HG03558 (cell line): ENCODE results near the gene UBE2V1.
A peak's percentile ranks its signal among the peaks of the same experiment; 100 is the strongest.
"Not testable (repeated sequence)": the region's sequence is repeated elsewhere in the genome, so short reads cannot be mapped to it uniquely, and the experiment has no call there.

Experiments used
- ATAC-seq: cut with Tn5 transposase; IDR thresholded peaks from one replicate; pipeline ENCODE4 v1.9.1; 2021; ENCODE audit warnings: moderate number of reproducible peaks; ENCODE audit not compliant: unreplicated experiment; ENCODE audit errors: extremely low read depth

UBE2V1 gene

DNA sequence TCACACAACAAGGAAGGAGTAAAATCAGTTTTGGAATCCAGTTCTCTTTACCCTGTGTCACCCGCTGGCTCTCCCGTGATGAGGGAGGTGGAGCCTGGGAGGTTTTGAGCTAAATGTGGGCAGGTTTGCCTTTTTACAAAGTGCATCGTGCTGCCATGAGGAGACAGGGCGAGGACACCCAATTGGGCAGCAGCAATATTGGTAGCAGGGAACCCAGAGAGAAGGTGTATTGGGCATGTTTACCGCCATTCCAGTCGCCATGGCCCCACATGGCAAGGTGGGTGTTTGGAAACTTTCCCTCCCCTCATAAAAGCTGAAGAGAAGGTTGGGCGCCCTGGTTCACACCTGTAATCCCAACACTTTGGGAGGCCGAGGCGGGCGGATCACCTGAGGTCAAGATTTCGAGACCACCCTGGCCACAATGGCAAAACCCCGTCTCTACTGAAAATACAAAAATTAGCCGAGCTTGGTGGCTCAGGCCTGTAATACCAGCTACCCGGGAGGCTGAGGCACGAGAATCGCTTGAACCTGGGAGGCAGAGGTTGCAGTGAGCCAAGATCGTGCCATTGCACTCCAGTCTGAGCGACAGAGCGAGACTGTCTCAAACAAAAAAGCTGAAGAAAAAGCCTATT is 3.5 kb upstream of the UBE2V1 start:
- no peak for ATAC-seq

- peak; percentile 39 for ATAC-seq
Observed at GRCh38 chr20:50115591-50116367, 2.8 kb upstream of the UBE2V1 start.

DNA sequence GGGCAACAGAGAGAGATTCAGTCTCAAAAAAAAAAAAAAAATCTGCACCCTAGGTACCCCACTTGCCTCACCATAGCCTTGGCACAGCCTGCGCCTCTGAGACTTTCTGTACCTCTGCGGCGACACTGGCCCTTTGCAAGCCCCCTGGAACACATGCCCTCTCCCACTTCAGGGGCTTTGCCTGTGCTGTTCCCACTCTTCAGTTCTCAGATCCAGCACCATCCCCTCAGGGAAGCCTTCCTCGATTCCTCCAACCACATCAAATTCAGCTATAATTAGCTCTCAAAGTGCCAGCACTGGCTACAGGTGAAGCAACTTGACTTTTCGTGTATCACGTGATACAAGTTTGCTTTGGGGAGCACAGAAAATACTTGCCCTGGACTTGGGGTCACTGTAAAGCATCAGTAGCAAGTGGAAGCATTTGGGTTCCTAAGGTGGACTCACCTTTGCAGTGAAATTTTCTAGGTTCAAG is 2.1 kb upstream of the UBE2V1 start:
- ATAC-seq = no peak

GRCh38 chr20:50113420-50114224 is 672 bp upstream of the UBE2V1 start:
- no peak for ATAC-seq

DNA sequence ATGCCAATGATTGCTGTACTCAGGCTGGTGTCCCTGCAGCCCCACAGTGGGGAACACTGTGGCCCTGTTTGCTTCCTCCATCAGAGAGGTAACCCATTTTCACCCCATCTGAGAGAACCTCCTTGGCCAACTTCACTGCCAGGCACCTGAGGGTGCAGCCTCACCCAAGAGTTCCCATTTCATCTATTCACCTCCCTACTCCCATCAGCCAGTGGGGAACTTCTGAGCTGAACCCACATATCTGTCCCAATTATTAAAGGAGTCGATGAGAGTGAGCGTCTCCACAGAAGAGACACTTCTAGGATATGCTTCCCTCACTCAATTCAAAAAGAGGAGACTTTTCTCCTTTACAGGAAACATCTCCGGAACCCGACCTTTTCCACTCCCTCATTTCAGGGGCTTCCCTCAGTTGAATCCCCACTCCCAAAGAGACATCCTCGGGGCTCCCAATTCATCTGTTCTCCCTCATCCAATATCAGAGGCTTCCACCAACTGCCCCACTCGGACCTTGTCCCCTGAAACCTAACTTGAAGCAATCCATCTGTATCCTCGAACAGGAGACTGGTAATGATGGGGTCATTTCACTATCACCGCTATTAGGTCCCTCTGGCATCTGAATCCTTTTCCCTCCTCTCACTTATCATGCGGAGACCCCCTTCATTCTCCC is 988 bp downstream of the UBE2V1 start:
- ATAC-seq = no peak

DNA sequence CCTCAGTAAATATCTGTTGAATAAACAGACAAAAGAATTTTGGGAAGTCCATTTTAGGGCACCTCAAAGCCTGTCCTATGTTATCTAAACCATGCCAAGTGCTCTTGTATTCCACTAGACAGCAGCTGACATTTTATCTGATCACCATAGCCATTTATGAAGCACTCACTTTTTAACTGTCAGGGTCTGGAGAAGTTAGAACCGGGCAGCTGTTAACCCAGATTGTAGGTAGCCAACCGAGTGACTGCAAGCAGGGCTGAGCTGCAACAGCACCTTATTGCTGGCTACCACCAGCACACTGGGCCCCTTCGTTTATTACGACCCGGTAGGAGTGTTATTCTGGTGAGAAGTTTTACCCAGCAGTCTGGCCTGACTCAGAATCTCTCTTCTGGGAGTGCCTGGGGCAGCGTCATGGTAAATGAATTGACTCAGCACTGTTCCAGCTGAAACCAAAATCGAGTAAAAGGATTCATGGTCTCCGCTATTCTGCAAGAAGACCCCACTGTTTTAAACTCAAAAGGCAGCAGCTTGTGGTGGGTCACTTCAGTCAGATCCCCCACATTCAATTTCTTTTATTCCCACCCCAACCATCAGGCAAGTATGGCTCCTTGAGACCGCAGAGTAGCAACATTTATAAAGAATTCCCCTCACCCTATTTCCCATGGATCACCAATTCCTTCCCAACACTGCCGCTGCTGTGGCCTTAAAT is 1.7 kb downstream of the UBE2V1 start:
- ATAC-seq = no peak

DNA sequence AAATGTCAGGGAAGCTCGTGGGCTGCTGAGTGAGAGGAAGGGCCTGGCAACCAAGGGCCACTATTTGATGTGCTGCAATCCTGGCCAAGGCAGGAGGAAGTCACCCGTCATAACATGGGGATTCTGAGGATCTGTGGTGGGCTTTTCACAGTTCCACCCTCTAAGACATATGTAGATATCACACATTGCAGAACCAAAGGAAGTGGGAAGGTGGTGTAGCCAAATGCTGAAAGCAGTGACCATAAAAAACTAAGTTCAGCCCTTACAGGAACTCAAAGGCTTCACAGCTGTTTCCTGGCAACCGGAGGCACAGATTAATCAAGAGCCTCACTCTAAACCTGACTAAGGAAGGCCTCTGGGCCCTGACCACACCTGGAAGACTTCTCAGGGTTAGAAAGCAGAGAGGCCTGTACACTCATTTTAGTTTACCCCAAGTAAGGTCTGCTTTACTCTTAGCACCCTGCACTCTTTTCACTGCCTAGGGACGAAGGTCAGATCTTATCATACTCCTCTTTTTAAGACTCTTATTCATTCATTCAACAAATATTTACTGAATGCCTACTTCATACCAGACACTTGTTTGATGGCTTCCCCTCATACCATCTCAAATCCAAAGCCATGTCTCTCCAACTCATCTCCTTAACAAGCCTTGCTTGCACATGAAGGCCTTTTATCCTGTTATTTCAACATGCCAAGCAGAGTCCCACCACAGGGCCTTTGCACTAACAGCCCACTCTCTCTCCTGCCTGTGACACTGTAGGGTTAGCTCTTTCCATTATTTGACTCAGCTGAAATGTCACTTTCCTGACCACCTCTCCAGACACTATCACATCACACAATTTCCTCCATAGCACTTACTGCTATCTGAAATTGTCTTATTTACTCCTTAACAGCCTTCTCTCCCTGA is 2.6 kb downstream of the UBE2V1 start:
- no peak for ATAC-seq

GRCh38 chr20:50108556-50109235 is 4.3 kb downstream of the UBE2V1 start:
- ATAC-seq = no peak

GRCh38 chr20:50107796-50108331 is 5.1 kb downstream of the UBE2V1 start:
- ATAC-seq = no peak

DNA sequence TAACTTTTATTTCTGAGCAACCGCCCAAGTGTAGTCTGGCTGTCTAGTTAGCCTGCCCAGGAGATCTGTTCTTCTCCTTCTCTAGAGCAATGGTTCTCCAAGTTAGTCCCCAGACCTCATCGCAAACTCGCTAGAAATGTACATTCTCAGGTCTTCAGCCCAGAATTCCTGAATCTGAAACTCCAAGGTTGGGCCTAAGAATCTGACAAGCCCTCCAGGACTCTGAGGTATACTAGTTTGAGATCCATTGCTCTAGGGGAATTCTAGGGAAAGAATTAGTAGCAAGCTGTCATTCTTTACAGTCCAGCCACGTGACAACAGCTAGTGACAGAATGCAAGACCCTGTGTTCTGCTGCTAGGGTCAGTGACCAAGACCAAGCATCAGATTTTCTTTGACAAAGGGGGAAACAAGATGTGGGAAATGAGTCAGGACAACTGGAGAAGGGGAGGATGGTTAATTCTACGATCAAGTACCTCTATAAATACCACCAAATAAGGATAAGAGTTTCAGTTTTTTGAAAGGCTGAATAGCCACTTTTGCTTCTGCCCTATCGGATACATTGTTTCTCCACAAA is 5.8 kb downstream of the UBE2V1 start:
- ATAC-seq = no peak

DNA sequence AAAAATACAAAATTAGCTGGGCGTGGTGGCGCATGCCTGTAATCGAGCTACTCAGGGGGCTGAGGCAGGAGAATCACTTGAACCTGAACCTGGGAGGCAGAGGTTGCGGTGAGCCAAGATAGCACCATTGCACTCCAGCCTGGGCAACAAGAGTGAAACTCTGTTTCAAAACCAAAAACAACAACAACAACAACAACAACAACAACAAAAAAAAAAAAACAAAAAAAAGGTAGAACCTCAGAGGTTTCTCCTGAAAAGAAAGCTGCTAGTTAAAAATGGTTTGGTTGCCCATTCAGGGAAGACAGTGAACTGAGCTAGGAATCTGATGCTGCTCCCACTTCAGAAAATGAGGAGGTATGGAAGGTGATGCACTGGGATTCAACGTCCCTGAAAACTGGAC is 6.3 kb downstream of the UBE2V1 start:
- not testable (repeated sequence) for ATAC-seq

DNA sequence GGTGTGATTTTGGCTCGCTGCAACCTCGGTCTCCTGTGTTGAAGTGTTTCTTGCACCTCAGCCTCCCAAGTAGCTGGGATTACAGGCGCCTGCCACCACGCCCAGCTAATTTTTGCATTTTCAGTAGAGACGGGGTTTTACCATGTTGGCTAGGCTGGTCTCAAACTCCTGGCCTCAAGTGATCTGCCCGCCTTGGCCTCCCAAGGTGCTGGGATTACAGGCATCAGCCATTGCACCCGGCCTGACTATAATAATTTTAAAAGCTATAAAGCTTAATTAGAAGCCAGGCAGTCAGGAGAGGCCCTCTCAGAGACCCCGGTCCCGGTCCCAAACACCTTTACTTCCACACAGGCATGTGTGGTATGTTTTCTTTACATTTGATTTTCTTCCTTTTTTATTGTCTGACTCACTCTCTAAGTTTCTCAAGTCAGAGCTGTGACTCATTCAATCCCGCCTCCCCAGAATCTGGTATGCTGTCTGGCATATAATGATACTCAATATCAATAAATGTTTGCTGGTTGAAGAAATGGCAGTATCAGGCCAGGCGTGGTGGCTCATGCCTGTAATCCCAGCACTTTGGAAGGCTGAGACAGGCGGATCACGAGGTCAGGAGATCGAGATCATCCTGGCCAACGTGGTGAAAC is 9.4 kb downstream of the UBE2V1 start:
- ATAC-seq = not testable (repeated sequence)

GRCh38 chr20:50102551-50102950 is 10.4 kb downstream of the UBE2V1 start:
- ATAC-seq = not testable (repeated sequence)

- no peak for ATAC-seq
Observed at GRCh38 chr20:50101887-50102286, 11.1 kb downstream of the UBE2V1 start.

GRCh38 chr20:50101281-50101680 is 11.7 kb downstream of the UBE2V1 start:
- ATAC-seq = no peak

DNA sequence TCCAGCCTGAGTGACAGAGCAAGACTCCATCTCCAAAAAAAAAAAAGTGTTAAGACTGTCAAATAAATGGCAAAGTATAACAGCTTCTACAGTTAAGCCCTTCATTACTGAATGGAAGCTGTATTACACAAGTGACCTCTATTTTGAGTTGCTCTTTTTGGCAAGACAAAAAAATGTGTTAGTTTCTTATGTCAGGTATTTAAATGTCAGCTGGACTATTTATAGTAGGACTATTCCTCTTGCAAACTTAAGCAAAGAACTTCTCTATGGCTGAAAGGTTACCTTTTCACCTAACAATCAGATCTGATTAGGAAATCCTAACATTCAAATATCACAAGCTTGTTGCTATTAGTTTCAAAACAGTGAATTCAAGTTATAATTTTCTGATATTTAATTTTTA is 12.4 kb downstream of the UBE2V1 start:
- no peak for ATAC-seq

DNA sequence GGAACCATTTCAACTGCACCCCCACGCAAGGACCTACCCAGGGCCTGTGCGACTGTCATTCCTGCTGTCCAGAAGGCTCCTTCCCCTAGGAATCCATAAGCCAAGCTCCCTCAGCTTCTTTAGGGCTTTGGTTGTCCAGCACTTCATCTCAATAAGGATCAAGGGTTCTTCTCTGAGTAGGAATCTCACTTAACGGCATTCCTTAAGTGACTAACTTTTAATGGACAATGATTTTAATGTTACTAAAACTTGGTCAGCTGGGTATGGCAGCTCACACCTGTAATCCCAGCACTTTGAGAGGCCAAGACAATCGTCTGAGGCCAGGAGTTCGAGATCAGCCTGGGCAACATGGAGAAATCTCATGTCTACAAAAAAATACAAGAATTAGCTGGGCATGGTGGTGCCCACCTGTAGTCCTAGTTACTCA is 13.4 kb downstream of the UBE2V1 start:
- no peak for ATAC-seq
